RWPE1 (cell line): ENCODE results near the gene LRRN2.

Experiments
- CTCF ChIA-PET: fragments of 350-600 bp; sonication (Branson Sonifier 250); formaldehyde crosslinking; extraction: SDS; loops from one replicate; lab custom pipeline; 2021; lab: Yijun Ruan, JAX
- POLR2A ChIA-PET: fragments of 400-600 bp; formaldehyde crosslinking; extraction: SDS; loops from one replicate; lab custom pipeline; 2020; ENCODE audit warnings: antibody characterized with exemption; ENCODE audit not compliant: low non-redundant PET; lab: Yijun Ruan, JAX
- DNase-seq: peaks from one replicate; pipeline ENCODE4 v3.0.0; 2012; ENCODE audit warnings: low spot score
- H3K27ac ChIP-seq: fragments of 450-650 bp; 2 replicates; pipeline ENCODE4 v1.5.1; 2017
- CTCF ChIP-seq: fragments of 450-650 bp; conservative IDR thresholded peaks from 2 replicates; pipeline ENCODE4 v1.5.1; 2017; ENCODE audit warnings: low read depth, mild to moderate bottlenecking

Gene LRRN2

GRCh38 chr1:204588826-204589225 lies 96.7 kb downstream of the LRRN2 start:
- ChIA-PET CTCF (interaction anchor here (0.6 to 0.7 kb wide), 2 partner anchors 893 to 1416 kb away, joined by 3 to 4 read pairs; no protein-coding TSS in a partner anchor), POLR2A (interaction anchor here (0.6 kb wide), 1 partner anchor 1021 kb away, joined by 12 read pairs; no protein-coding TSS in a partner anchor)

GRCh38 chr1:204587621-204588020 lies 97.9 kb downstream of the LRRN2 start:
- TF ChIP-seq CTCF: no peak
- no peak overlapping the region for H3K27ac ChIP-seq
- ChIA-PET CTCF (interaction anchor here (0.6 to 0.9 kb wide), 3 partner anchors 156 to 237 kb away, joined by 3 to 6 read pairs (median 3); no protein-coding TSS in a partner anchor), POLR2A (no interaction called here)
- DNase-seq: no peak

More at GRCh38 chr1:204588826-204589225, 96.7 kb downstream of the LRRN2 start:
- no peak overlapping the region for H3K27ac ChIP-seq
- peak; percentile 42 for DNase-seq
- no peak for TF ChIP-seq CTCF

GRCh38 chr1:204584699-204585372 lies 100.7 kb downstream of the LRRN2 start:
- CTCF ChIA-PET: interaction anchor here (0.6 kb wide), 2 partner anchors 183 to 1075 kb away, joined by 3 to 4 read pairs; no protein-coding TSS in a partner anchor
- no peak for TF ChIP-seq CTCF
- no peak overlapping the region for H3K27ac ChIP-seq
- DNase-seq: no peak
- POLR2A ChIA-PET: no interaction called here

GRCh38 chr1:204583909-204584632 lies 101.5 kb downstream of the LRRN2 start:
- TF ChIP-seq CTCF: no peak
- H3K27ac ChIP-seq: no peak overlapping the region
- CTCF ChIA-PET: interaction anchor here (0.6 to 0.7 kb wide), 3 partner anchors 93 to 1075 kb away, joined by 3 to 4 read pairs (median 3); no protein-coding TSS in a partner anchor

GRCh38 chr1:204581759-204582158 lies 103.8 kb downstream of the LRRN2 start:
- no peak for TF ChIP-seq CTCF
- H3K27ac ChIP-seq: no peak overlapping the region
- no peak for DNase-seq
- ChIA-PET POLR2A (no interaction called here), CTCF (interaction anchor here (0.7 to 0.9 kb wide), 2 partner anchors 17 to 225 kb away, joined by 3 read pairs; no protein-coding TSS in a partner anchor)

More at GRCh38 chr1:204583909-204584632, 101.5 kb downstream of the LRRN2 start:
- POLR2A ChIA-PET: no interaction called here
- no peak for DNase-seq

GRCh38 chr1:204580862-204581261 lies 104.7 kb downstream of the LRRN2 start:
- no peak for DNase-seq
- ChIA-PET POLR2A (no interaction called here), CTCF (interaction anchor here (0.6 to 0.9 kb wide), 2 partner anchors 18 to 141 kb away, joined by 3 to 4 read pairs; no protein-coding TSS in a partner anchor)
- no peak for TF ChIP-seq CTCF
- no peak overlapping the region for H3K27ac ChIP-seq
